ENCODE data around the gene MEX3A. TPM values are rescaled to one million over a fixed set of nuclear protein-coding genes. Genes with fewer than 3 reads are reported as not detected.

MEX3A gene
- total and polyA plus RNA-seq, 2 of the 8 experiments (the other 6 are each of a cell fraction or from before 2014, with no cell fraction given), result 34.1 to 52.4 TPM

DNA sequence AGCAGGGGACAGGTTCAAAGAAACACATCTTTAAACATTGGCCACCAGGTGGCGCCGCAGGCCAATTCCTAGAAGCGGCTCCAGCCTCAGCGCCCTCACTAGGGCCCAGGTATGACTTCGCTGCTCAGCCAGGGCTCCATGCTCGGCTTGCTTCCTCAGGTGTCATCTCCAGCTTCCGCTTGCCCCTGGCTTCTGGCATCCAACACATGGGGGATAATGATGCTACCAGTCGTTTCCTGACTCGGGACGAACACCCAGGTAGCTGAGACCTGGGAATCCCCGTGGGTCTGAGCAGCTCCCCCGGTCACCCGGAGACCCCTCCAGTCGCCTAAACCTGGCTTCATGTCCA is 8.5 kb upstream of the MEX3A start (continued):
- TF ChIP-seq, protein P1, sequence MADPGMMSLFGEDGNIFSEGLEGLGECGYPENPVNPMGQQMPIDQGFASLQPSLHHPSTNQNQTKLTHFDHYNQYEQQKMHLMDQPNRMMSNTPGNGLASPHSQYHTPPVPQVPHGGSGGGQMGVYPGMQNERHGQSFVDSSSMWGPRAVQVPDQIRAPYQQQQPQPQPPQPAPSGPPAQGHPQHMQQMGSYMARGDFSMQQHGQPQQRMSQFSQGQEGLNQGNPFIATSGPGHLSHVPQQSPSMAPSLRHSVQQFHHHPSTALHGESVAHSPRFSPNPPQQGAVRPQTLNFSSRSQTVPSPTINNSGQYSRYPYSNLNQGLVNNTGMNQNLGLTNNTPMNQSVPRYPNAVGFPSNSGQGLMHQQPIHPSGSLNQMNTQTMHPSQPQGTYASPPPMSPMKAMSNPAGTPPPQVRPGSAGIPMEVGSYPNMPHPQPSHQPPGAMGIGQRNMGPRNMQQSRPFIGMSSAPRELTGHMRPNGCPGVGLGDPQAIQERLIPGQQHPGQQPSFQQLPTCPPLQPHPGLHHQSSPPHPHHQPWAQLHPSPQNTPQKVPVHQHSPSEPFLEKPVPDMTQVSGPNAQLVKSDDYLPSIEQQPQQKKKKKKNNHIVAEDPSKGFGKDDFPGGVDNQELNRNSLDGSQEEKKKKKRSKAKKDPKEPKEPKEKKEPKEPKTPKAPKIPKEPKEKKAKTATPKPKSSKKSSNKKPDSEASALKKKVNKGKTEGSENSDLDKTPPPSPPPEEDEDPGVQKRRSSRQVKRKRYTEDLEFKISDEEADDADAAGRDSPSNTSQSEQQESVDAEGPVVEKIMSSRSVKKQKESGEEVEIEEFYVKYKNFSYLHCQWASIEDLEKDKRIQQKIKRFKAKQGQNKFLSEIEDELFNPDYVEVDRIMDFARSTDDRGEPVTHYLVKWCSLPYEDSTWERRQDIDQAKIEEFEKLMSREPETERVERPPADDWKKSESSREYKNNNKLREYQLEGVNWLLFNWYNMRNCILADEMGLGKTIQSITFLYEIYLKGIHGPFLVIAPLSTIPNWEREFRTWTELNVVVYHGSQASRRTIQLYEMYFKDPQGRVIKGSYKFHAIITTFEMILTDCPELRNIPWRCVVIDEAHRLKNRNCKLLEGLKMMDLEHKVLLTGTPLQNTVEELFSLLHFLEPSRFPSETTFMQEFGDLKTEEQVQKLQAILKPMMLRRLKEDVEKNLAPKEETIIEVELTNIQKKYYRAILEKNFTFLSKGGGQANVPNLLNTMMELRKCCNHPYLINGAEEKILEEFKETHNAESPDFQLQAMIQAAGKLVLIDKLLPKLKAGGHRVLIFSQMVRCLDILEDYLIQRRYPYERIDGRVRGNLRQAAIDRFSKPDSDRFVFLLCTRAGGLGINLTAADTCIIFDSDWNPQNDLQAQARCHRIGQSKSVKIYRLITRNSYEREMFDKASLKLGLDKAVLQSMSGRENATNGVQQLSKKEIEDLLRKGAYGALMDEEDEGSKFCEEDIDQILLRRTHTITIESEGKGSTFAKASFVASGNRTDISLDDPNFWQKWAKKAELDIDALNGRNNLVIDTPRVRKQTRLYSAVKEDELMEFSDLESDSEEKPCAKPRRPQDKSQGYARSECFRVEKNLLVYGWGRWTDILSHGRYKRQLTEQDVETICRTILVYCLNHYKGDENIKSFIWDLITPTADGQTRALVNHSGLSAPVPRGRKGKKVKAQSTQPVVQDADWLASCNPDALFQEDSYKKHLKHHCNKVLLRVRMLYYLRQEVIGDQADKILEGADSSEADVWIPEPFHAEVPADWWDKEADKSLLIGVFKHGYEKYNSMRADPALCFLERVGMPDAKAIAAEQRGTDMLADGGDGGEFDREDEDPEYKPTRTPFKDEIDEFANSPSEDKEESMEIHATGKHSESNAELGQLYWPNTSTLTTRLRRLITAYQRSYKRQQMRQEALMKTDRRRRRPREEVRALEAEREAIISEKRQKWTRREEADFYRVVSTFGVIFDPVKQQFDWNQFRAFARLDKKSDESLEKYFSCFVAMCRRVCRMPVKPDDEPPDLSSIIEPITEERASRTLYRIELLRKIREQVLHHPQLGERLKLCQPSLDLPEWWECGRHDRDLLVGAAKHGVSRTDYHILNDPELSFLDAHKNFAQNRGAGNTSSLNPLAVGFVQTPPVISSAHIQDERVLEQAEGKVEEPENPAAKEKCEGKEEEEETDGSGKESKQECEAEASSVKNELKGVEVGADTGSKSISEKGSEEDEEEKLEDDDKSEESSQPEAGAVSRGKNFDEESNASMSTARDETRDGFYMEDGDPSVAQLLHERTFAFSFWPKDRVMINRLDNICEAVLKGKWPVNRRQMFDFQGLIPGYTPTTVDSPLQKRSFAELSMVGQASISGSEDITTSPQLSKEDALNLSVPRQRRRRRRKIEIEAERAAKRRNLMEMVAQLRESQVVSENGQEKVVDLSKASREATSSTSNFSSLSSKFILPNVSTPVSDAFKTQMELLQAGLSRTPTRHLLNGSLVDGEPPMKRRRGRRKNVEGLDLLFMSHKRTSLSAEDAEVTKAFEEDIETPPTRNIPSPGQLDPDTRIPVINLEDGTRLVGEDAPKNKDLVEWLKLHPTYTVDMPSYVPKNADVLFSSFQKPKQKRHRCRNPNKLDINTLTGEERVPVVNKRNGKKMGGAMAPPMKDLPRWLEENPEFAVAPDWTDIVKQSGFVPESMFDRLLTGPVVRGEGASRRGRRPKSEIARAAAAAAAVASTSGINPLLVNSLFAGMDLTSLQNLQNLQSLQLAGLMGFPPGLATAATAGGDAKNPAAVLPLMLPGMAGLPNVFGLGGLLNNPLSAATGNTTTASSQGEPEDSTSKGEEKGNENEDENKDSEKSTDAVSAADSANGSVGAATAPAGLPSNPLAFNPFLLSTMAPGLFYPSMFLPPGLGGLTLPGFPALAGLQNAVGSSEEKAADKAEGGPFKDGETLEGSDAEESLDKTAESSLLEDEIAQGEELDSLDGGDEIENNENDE (IDR thresholded peaks at IDR 0.05; ENCODE audit: insufficient replicate concordance, low read length), result no peak
- no peak for TF ChIP-seq EP300 (IDR thresholded peaks at IDR 0.05; ENCODE audit: borderline replicate concordance in 1 of 2, low read depth in 2 of 2, low read length in 2 of 2)
- no peak for TF ChIP-seq FOSL1 (IDR thresholded peaks at IDR 0.05; ENCODE audit: insufficient read depth, low read depth, low read length)
- no peak for TF ChIP-seq CHD2 (IDR thresholded peaks at IDR 0.05; ENCODE audit: low read length)
- TF ChIP-seq GTF2F1 (IDR thresholded peaks at IDR 0.05; ENCODE audit: borderline replicate concordance, low read depth, low read length), result no peak
- peak; percentile 90 to 93 for TF ChIP-seq RAD21 (IDR thresholded peaks at IDR 0.05 in 1 of 2, conservative IDR thresholded peaks at IDR 0.05 in 1 of 2; ENCODE audit: low read depth in 2 of 2, low read length in 2 of 2)
- no peak for TF ChIP-seq CEBPB (IDR thresholded peaks at IDR 0.05; ENCODE audit: low read depth, low read length)
- peak; percentile 24 to 50; a peak in 1 of 4 replicates for TF ChIP-seq SIN3A (conservative IDR thresholded peaks at IDR 0.05 in 1 of 2, IDR thresholded peaks at IDR 0.05 in 1 of 2; ENCODE audit: low read depth in 1 of 2, low read length in 2 of 2)
- TF ChIP-seq, protein P2, sequence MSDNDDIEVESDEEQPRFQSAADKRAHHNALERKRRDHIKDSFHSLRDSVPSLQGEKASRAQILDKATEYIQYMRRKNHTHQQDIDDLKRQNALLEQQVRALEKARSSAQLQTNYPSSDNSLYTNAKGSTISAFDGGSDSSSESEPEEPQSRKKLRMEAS (IDR thresholded peaks at IDR 0.05), result peak; percentile 30

Data from H1 (cell line).